K562 (cell line): Measurements from ENCODE around the gene RAB9B. TPM values are rescaled to one million over a fixed set of nuclear protein-coding genes. Genes with fewer than 3 reads are reported as not detected.
A peak's percentile ranks its signal among the peaks of the same experiment; 100 is the strongest.

Experiments used
- ARNT ChIP-seq, 2 experiments: fragments of 450-650 bp; IDR thresholded peaks; 2 replicates each; pipeline ENCODE4 v1.6.1; 2016; ENCODE audit warnings: mild to moderate bottlenecking in 1 of 2
- CBFA2T3 ChIP-seq: fragments of 450-650 bp; IDR thresholded peaks from 2 replicates; pipeline ENCODE4 v1.6.1; 2017
- CHD7 ChIP-seq: fragments of 200-600 bp; sonication (generic); IDR thresholded peaks from one replicate; pipeline ENCODE4 v1.6.1; 2012; ENCODE audit warnings: mild to moderate bottlenecking, low read depth, low read length, inconsistent platforms
- E2F6 ChIP-seq, 2 experiments: IDR thresholded peaks; 2 replicates each; pipeline ENCODE4 v1.6.1; 2011; ENCODE audit warnings: borderline replicate concordance in 1 of 2, control low read depth in 1 of 2, low read depth in 1 of 2, low read length in 1 of 2, mild to moderate bottlenecking in 1 of 2, mixed read lengths in 1 of 2, moderate library complexity in 1 of 2; ENCODE audit not compliant: insufficient read depth in 1 of 2, insufficient read length in 1 of 2, poor library complexity in 1 of 2, severe bottlenecking in 1 of 2; ENCODE audit errors: extremely low read depth in 1 of 2
- ETV6 ChIP-seq, 3 experiments: fragments of 150-350 bp in 1 of 3; sonication (generic) in 1 of 3; formaldehyde crosslinking in 1 of 3; IDR thresholded peaks; 2 replicates each; pipeline versions ENCODE4 v1.6.1 to v1.8.0; 2014 to 2022; ENCODE audit warnings: borderline replicate concordance in 2 of 3, low read depth in 2 of 3, antibody characterized with exemption in 1 of 3, low read length in 1 of 3, mild to moderate bottlenecking in 1 of 3, missing genetic modification reagents in 1 of 3
- HEY1 ChIP-seq: fragments of 250-450 bp; sonication (Bioruptor Pico); IDR thresholded peaks from 2 replicates; pipeline ENCODE4 v1.5.0; 2020; ENCODE audit warnings: mild to moderate bottlenecking, moderate library complexity, borderline replicate concordance
- HNRNPH1 ChIP-seq: fragments of 200-400 bp; formaldehyde crosslinking; optimal IDR thresholded peaks from 2 replicates; pipeline ENCODE3; 2017; ENCODE audit warnings: low read depth, mild to moderate bottlenecking, low read length, moderate library complexity
- NFXL1 ChIP-seq: fragments of 450-650 bp; formaldehyde crosslinking; IDR thresholded peaks from 2 replicates; pipeline ENCODE4 v1.4.0; 2021; ENCODE audit warnings: mild to moderate bottlenecking
- POLR2A ChIP-seq: fragments of 450-650 bp; conservative IDR thresholded peaks from 2 replicates; pipeline ENCODE4 v1.6.1; 2016
- POLR2G ChIP-seq: fragments of 200-400 bp; formaldehyde crosslinking; IDR thresholded peaks from 2 replicates; pipeline ENCODE4 v1.6.1; 2017; ENCODE audit warnings: low read depth, mild to moderate bottlenecking, antibody characterized with exemption, low read length, moderate library complexity
- RBM15 ChIP-seq: fragments of 200-400 bp; formaldehyde crosslinking; IDR thresholded peaks from 2 replicates; pipeline ENCODE4 v1.6.1; 2018; ENCODE audit warnings: mild to moderate bottlenecking, low read length, moderate library complexity; ENCODE audit not compliant: insufficient read depth
- ZNF175 ChIP-seq: fragments of 200-800 bp; sonication (Bioruptor generic); IDR thresholded peaks from 2 replicates; pipeline ENCODE4 v1.6.1; 2016; ENCODE audit warnings: low read depth, mild to moderate bottlenecking, missing genetic modification characterization, missing compliant biosample characterization
- ZNF41 ChIP-seq: fragments of 250-450 bp; sonication (Bioruptor Pico); conservative IDR thresholded peaks from 2 replicates; pipeline ENCODE4 v1.4.0; 2020; ENCODE audit warnings: mild to moderate bottlenecking
- ZNF707 ChIP-seq: fragments of 250-450 bp; sonication (Bioruptor Pico); conservative IDR thresholded peaks from 2 replicates; pipeline ENCODE4 v1.8.0; 2022; ENCODE audit warnings: inconsistent platforms, mild to moderate bottlenecking, moderate library complexity
- polyA plus RNA-seq, 8 experiments: library from polyadenylated mRNA; depleted of rRNA in 4 of 8; stranded (reverse) in 5 of 8; unstranded in 3 of 8; fragments of >200 nt; fragmentation: Nextera tagmentation in 2 of 8; fragmentation: Illumina TruSeq in 1 of 8; extraction: Ambion mirVana in 2 of 8; extraction: Trizol in 1 of 8; gene quantifications; 2 replicates each; pipeline versions ENCODE4 v1.2.1 to v1.2.3, GENCODE V29; 2011 to 2014; ENCODE audit warnings: inconsistent platforms in 1 of 8, missing spikeins in 1 of 8
- total RNA-seq, 7 experiments: library from RNA; depleted of rRNA in 6 of 7; stranded (reverse); fragments of >200 nt in 6 of 7; fragmentation: Illumina TruSeq in 2 of 7; extraction: Trizol in 2 of 7; gene quantifications; 2 replicates each; pipeline versions ENCODE4 v1.2.1 to v1.2.3, GENCODE V29; 2011 to 2021; ENCODE audit warnings: low replicate concordance in 1 of 7

RAB9B gene
- total and polyA plus RNA-seq, 9 of the 15 experiments (the other 6 are each of a cell fraction or from before 2014, with no cell fraction given): 0.03 to 0.05 (median 0.04) TPM; not detected in 6

GRCh38 chrX:103831803-103832544 lies at the start of gene RAB9B (continued):
- TF ChIP-seq CHD7: no peak
- no peak for TF ChIP-seq NFXL1 (CRISPR knock-in tag)
- no peak for TF ChIP-seq ZNF707
- TF ChIP-seq RBM15: no peak
- TF ChIP-seq HNRNPH1: no peak
- no peak for TF ChIP-seq POLR2A
- no peak for TF ChIP-seq ARNT (IDR thresholded peaks at IDR 0.05)
- no peak for TF ChIP-seq ZNF175 (CRISPR knock-in tag)
- peak in 1 of 2 experiments; percentile 56 for TF ChIP-seq E2F6 (IDR thresholded peaks at IDR 0.05; ENCODE audit: borderline replicate concordance in 1 of 2, extremely low read depth in 1 of 2, insufficient read depth in 1 of 2, insufficient read length in 1 of 2, low read depth in 1 of 2, low read length in 1 of 2, poor library complexity in 1 of 2, severe bottlenecking in 1 of 2)
- no peak for TF ChIP-seq HEY1 (CRISPR knock-in tag)
- no peak for TF ChIP-seq POLR2G
- no peak for TF ChIP-seq ZNF41 (CRISPR knock-in tag)
- no peak for TF ChIP-seq ETV6 (IDR thresholded peaks at IDR 0.05; ENCODE audit: borderline replicate concordance in 1 of 2, low read depth in 2 of 2, low read length in 1 of 2)
- TF ChIP-seq ETV6 (CRISPR knock-in tag; IDR thresholded peaks at IDR 0.05; ENCODE audit: borderline replicate concordance): no peak
- TF ChIP-seq CBFA2T3: no peak
